IPS-20b (cell line): ENCODE results near the gene RBFOX2.
"Not testable (repeated sequence)": the region's sequence is repeated elsewhere in the genome, so short reads cannot be mapped to it uniquely, and the experiment has no call there.

Experiments
- H3K27ac ChIP-seq: one replicate; pipeline ENCODE4 v1.5.1; 2013; ENCODE audit warnings: low read length
- H3K27me3 ChIP-seq: 2 replicates; pipeline ENCODE4 v1.6.1; 2013; ENCODE audit warnings: mild to moderate bottlenecking, low read length, inconsistent platforms; ENCODE audit not compliant: insufficient read depth
- H3K36me3 ChIP-seq: 2 replicates; pipeline ENCODE4 v1.6.1; 2013; ENCODE audit warnings: low read depth, mild to moderate bottlenecking, inconsistent platforms, low read length, moderate library complexity; ENCODE audit not compliant: insufficient read depth
- H3K4me1 ChIP-seq: 2 replicates; pipeline ENCODE4 v1.6.1; 2013; ENCODE audit warnings: mild to moderate bottlenecking, control low read depth, inconsistent platforms, low read length, moderate library complexity; ENCODE audit not compliant: insufficient read depth
- H3K4me3 ChIP-seq: 2 replicates; pipeline ENCODE4 v1.5.1; 2013; ENCODE audit warnings: mild to moderate bottlenecking, low read length, inconsistent platforms
- H3K9ac ChIP-seq: 2 replicates; pipeline ENCODE4 v1.6.1; 2013; ENCODE audit warnings: low read depth, mild to moderate bottlenecking, inconsistent platforms, low read length, moderate library complexity
- H3K9me3 ChIP-seq: 2 replicates; pipeline ENCODE4 v1.6.1; 2013; ENCODE audit warnings: mild to moderate bottlenecking, low read depth, low read length, inconsistent platforms; ENCODE audit not compliant: insufficient read depth

The RBFOX2 gene

DNA sequence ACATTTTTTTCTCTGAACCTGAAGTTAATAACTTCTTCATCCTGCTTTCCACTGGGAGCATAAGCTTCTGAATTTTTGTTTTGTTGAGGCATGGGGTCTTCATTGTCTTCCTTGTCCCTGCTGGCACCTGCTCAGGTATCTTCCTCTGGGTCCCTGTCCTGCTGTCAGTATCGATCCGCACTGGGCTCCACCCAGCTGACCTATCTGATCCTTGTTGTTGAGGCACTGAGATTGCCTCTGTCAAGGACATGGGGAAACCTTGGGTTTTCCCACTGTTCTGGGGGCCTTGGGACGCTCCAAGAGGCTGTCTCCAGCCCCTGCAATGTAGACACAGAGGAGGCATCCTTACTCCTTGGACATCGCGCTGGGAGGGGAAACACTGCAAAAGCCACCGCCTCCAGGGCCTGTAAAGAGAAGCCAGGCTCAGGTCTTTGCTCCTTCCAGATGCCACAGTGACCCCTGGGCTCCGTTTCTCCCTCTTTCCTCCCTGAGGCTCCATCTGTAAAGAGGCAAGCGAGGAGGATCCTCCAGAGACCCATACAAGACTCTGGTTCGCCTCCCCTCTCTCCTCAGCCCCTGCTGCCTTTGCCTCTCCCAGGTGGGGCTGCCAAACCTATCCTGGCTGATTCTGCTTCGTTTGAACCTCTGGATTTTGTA is 8.6 kb upstream of the RBFOX2 start:
- Histone ChIP-seq H3K4me1 (peaks cover 6% of the 10 kb centered on the region; the same call in 1 of the 2 replicates), H3K27me3 (no peaks in the 10 kb centered on the region), H3K9me3 (no peaks in the 10 kb centered on the region), H3K36me3 (no peaks in the 10 kb centered on the region), H3K27ac (no peak overlapping the region), H3K9ac (no peak overlapping the region), H3K4me3 (no peak overlapping the region)

DNA sequence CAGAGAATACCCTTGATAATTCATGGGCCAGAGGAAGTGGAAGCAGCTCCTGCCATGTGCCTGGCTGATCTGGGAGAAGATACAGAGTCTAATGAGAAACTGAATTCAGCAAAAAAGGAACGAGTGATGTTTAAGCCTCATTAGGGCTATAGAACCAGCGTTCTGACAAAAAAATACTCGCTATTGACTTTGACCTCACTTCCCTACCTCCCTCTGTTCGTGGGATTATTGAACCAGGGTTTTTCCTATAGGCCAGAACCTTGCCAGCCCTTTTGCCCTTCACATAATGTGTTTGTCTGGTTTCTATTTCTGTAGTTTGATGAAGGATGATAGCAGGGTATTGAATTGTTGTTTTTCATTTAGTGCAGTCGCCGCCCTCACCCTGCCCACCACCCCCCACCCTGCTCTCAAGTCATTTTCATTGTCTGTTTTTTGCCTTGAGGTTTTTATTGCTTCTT is 7.6 kb upstream of the RBFOX2 start:
- Histone ChIP-seq H3K4me3 (no peak overlapping the region), H3K36me3 (no peaks in the 10 kb centered on the region), H3K4me1 (peaks cover 6% of the 10 kb centered on the region; the same call in 1 of the 2 replicates), H3K9me3 (no peaks in the 10 kb centered on the region), H3K9ac (no peak overlapping the region), H3K27ac (no peak overlapping the region), H3K27me3 (no peaks in the 10 kb centered on the region)

DNA sequence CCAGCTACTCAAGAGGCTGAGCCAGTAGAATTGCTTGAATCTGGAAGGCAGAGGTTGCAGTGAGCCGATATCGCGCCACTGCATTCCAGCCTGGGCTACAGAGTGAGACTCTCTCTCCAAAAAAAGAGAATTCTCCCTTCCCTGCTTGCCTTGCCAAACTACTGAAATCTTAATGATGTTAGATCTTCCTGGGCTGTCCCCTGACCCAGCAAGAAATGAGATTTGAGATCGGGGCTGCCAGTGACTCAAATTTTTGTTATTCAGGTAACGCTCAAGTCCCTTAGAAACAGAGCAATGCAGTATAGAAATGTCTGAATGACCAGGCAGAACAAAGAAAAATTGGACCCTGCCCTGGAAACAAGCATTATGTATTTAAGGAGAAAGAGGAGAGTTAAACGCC is 4.0 kb upstream of the RBFOX2 start:
- H3K9me3 ChIP-seq = no peaks in the 10 kb centered on the region
- H3K9ac ChIP-seq = no peak overlapping the region
- no peaks in the 10 kb centered on the region for H3K36me3 ChIP-seq
- no peak overlapping the region for H3K4me3 ChIP-seq
- H3K4me1 ChIP-seq = peaks cover 6% of the 10 kb centered on the region; the same call in 1 of the 2 replicates
- H3K27me3 ChIP-seq = no peaks in the 10 kb centered on the region
- H3K27ac ChIP-seq = no peak overlapping the region

DNA sequence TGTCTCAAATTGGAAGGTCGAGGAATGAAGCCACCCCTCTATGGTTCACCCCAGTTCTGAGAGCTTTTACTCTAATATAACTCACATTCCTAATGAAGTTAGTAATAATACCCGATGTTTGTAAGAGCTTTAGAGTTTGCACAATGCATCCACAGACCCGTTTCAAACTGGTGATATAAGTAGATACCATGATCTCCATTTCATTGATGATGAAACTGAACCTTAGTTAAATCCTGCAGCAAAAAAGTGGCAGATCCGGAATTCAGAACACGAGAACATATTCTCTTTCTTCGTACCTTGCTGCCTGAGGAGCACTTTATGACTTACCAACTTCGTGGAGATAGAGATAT is 757 bp upstream of the RBFOX2 start:
- Histone ChIP-seq H3K9me3 (no peaks in the 10 kb centered on the region), H3K36me3 (peaks cover 6% of the 10 kb centered on the region; the same call in 1 of the 2 replicates), H3K27me3 (no peaks in the 10 kb centered on the region), H3K27ac (no peak overlapping the region), H3K4me3 (peak overlapping the region; percentile 54; the same call in 1 of the 2 replicates), H3K4me1 (peaks cover 11% of the 10 kb centered on the region; the same call in 1 of the 2 replicates), H3K9ac (no peak overlapping the region)

DNA sequence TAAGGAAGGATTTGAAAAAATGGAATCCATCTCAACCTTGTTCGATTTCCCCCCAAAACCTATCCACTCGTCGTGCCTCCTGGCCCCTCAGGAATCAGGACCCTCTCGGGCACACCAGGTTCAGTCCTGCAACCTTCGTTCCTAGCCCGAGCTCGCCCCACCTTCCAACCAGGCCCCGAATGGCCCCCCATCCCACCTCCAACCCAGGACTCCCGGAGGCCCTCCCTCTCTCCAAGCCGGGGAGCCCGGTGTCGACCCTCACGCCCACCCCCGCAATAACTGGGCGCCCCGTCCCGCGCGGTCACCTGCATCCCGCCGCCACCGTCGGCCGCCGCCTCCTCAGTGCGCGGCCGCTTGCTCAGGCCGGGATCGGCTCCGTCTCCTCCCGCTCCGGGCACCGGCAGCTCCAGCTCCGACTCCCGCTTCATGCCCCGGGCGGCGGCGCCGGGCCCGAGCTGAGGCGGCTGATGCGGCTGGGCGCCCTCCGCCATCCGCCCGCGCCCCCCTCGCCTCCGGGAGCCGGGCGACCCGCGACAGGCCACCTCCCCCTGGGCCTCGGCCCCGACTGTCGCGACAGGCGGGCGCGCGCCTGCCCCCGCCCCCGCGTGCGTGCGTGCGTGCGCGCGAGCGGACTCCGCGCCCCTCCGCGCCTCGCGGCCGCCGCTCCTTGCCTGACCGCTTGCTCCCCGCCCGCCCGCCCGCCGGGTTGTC is 534 bp downstream of the RBFOX2 start:
- H3K9ac ChIP-seq = peak overlapping the region; percentile 88; the same call in 1 of the 2 replicates
- H3K27me3 ChIP-seq = no peaks in the 10 kb centered on the region
- peak overlapping the region; percentile 10 for H3K27ac ChIP-seq
- H3K4me3 ChIP-seq = peak overlapping the region; percentile 99
- H3K4me1 ChIP-seq = peaks cover 14% of the 10 kb centered on the region
- no peaks in the 10 kb centered on the region for H3K9me3 ChIP-seq
- peaks cover 6% of the 10 kb centered on the region; the same call in 1 of the 2 replicates for H3K36me3 ChIP-seq

DNA sequence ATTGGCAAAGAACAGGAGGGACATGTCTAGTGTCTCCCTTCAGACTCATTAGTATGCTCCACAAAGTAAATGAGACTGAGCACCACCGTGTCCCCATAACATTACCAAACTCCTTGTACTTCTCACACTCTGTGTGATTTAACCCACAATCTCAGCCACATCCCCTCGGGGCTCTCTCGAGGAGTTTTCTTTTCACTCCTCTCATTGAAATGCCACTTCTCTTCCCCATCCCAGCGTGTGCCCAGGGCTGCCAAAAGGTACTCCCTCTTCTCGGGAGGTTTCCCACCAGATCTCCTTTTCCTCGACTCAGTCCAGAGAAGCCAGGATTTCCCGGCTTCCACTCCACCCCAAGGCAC is 1.1 kb downstream of the RBFOX2 start:
- H3K27me3 ChIP-seq = no peaks in the 10 kb centered on the region
- H3K4me3 ChIP-seq = peak overlapping the region; percentile 99
- peaks cover 6% of the 10 kb centered on the region; the same call in 1 of the 2 replicates for H3K36me3 ChIP-seq
- H3K4me1 ChIP-seq = peaks cover 16% of the 10 kb centered on the region
- peak overlapping the region; percentile 88; the same call in 1 of the 2 replicates for H3K9ac ChIP-seq
- no peaks in the 10 kb centered on the region for H3K9me3 ChIP-seq
- H3K27ac ChIP-seq = peak overlapping the region; percentile 10

DNA sequence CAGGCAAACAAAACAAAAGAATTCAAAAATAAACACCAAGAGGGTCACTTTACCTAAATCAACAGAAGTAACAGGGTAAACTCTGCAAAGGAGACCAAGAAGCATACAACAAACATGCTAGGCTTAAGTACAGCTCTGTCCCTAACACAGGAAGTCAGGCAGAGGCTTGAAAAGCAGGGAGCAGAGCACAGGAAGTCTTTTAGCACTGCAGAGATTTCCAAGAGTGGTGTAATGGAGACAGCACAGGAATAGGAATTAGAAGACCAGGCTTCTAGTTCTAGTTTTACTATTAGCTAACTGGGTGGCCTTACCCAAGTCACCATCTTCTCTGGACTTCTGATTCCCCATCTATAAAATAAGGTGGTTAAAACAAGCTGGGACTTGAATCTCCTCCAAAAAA is 1.9 kb downstream of the RBFOX2 start:
- H3K9me3 ChIP-seq = no peaks in the 10 kb centered on the region
- H3K4me3 ChIP-seq = peak overlapping the region; percentile 99
- no peak overlapping the region for H3K27ac ChIP-seq
- peaks cover 8% of the 10 kb centered on the region; the same call in 1 of the 2 replicates for H3K36me3 ChIP-seq
- H3K4me1 ChIP-seq = peaks cover 18% of the 10 kb centered on the region
- H3K27me3 ChIP-seq = no peaks in the 10 kb centered on the region
- H3K9ac ChIP-seq = peak overlapping the region; percentile 88; the same call in 1 of the 2 replicates

DNA sequence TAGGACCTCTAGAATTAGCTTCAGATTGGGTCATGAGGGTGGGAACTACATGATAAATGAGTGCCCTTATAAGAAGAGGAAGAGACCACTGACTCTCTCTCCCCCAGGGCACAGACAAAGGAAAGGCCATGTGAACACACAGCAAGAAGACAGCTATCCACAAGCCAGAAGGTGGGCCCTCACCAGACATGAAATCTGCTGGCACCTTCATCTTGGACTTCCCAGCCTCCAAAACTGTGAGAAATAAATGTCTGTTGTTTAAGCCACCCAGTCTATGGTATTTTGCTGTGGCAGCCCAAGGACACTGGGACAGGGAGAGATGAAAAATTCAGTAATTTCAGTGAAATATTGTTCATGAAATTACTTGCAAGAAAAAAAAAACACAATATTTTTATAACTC is 5.9 kb downstream of the RBFOX2 start:
- Histone ChIP-seq H3K27ac (no peak overlapping the region), H3K27me3 (no peaks in the 10 kb centered on the region), H3K9me3 (no peaks in the 10 kb centered on the region), H3K9ac (no peak overlapping the region), H3K4me3 (no peak overlapping the region), H3K36me3 (peaks cover 10% of the 10 kb centered on the region; the same call in 1 of the 2 replicates), H3K4me1 (peaks cover 24% of the 10 kb centered on the region)

DNA sequence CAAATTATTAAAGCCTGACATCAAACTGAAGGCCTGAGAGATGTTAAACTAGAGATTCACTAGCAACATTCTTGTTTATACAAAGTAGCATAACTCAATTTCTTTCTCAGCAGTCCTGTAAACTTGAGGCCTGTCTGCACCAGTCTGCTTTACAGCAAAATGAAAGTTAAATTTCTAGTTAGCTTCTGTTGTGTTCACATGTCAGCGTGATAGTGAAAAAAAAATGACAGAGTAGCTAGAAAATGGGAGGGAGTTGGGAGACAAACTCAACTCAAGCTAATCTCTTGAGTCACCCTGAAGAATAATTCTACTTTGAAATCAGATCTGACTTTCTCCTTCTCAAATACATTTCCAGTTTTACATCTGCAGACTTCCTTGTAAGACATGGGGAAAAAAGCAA is 6.5 kb downstream of the RBFOX2 start:
- peaks cover 10% of the 10 kb centered on the region; the same call in 1 of the 2 replicates for H3K36me3 ChIP-seq
- no peak overlapping the region for H3K27ac ChIP-seq
- H3K27me3 ChIP-seq = no peaks in the 10 kb centered on the region
- H3K9ac ChIP-seq = no peak overlapping the region
- H3K9me3 ChIP-seq = no peaks in the 10 kb centered on the region
- no peak overlapping the region for H3K4me3 ChIP-seq
- peaks cover 24% of the 10 kb centered on the region for H3K4me1 ChIP-seq

DNA sequence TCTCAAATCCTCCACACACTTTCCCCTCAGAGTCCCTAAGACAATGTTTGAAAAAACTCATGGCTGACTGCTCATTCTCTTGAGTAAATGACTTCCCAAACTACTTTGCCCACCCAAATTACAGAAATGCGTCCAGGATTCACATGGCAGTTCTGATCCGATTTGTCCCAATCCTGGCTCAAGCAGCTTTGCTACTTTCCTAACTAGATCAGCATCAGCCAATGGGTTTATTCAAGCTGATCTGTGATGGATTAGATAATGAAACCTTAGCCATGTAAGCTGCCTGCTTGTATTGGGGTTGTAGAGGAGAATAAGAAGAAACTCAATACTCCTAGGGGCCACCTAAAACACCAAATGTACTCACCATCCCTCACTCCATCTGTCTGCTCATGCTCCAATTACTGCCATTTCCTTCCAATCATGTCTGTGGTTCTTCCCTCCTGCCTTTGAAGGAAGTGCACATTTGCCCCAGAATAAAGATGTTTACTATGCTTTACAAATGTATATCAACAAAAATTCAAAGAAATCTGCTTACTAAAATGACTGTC is 6.9 kb downstream of the RBFOX2 start:
- Histone ChIP-seq H3K4me3 (no peak overlapping the region), H3K27ac (no peak overlapping the region), H3K9ac (no peak overlapping the region), H3K4me1 (peaks cover 21% of the 10 kb centered on the region), H3K27me3 (no peaks in the 10 kb centered on the region), H3K36me3 (peaks cover 10% of the 10 kb centered on the region; the same call in 1 of the 2 replicates), H3K9me3 (no peaks in the 10 kb centered on the region)

DNA sequence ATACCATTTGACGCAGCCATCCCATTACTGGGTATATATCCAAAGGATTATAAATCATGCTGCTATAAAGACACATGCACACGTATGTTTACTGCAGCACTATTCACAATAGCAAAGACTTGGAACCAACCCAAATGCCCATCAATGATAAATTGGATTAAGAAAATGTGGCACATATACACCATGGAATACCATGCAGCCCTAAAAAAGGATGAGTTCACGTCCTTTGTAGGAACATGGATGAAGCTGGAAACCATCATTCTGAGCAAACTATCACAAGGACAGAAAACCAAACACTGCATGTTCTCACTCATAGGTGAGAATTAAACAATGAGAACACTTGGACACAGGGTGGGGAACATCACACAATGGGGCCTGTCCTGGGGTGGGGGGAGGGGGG is 7.8 kb downstream of the RBFOX2 start:
- H3K4me3 ChIP-seq, H3K9me3 ChIP-seq, H3K27me3 ChIP-seq, H3K36me3 ChIP-seq, H3K9ac ChIP-seq, H3K27ac ChIP-seq: not testable (repeated sequence)
- peaks cover 22% of the 10 kb centered on the region for H3K4me1 ChIP-seq
